ENCODE measurements around the gene CAMTA1. TPM values are rescaled to one million over a fixed set of nuclear protein-coding genes. Genes with fewer than 3 reads are reported as not detected.

The CAMTA1 gene
- total RNA-seq, 1 experiment from 2014 or later: 82.2 TPM

DNA sequence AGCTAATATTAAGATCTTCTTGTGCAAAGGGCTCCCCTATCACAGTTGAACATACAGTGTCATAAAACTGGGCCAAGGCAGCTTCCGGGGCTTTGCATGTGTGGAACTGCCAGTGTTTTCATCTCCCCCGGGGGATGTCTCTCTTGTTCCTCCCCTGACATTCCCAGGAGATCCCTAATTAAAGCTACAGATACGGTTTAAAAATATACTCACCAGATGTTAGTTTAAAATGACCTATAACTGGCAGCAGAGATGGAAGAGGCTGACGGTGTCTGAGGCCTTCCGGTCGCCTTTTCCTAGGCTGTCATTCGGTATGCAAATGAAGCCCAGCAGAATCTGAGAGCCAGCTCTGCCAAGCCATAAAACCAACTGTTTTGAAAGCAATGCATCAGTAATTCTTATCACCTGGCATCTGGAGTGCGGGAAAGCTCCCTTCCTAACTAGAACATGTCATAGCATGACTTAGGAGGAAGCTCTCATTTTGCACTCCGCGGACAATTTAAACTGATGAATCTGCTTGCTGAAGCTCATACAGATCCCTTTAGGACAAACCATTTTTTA is 549.3 kb downstream of the CAMTA1 start:
- DNase-seq (ENCODE audit: low read depth, low spot score): no peak
- H3K27ac ChIP-seq (ENCODE audit: low read length): no peak overlapping the region
- no peak for ATAC-seq
- no peaks in the 10 kb centered on the region for H3K36me3 ChIP-seq (ENCODE audit: control insufficient read depth, insufficient read depth, low read length)
- intact Hi-C loops (cut with micrococcal nuclease; ENCODE audit: unreplicated experiment) (no loop called here), in situ Hi-C loops (cut with HindIII; ENCODE audit: low pct_unique_long_range_greater_than_20kb, low sequenced_read_pairs) (no loop called here)
- POLR2A ChIA-PET: no interaction called here
- H3K4me3 ChIP-seq (ENCODE audit: low read depth in 2 of 2, low read length in 2 of 2): no peak overlapping the region
- CTCF ChIA-PET: interaction anchor here (0.5 kb wide), 1 partner anchor 938 kb away, joined by 3 read pairs; no protein-coding TSS in a partner anchor
- no peaks in the 10 kb centered on the region for H3K9me3 ChIP-seq (ENCODE audit: control insufficient read depth, insufficient read depth, low read depth, low read length)
- TF ChIP-seq, protein P1, sequence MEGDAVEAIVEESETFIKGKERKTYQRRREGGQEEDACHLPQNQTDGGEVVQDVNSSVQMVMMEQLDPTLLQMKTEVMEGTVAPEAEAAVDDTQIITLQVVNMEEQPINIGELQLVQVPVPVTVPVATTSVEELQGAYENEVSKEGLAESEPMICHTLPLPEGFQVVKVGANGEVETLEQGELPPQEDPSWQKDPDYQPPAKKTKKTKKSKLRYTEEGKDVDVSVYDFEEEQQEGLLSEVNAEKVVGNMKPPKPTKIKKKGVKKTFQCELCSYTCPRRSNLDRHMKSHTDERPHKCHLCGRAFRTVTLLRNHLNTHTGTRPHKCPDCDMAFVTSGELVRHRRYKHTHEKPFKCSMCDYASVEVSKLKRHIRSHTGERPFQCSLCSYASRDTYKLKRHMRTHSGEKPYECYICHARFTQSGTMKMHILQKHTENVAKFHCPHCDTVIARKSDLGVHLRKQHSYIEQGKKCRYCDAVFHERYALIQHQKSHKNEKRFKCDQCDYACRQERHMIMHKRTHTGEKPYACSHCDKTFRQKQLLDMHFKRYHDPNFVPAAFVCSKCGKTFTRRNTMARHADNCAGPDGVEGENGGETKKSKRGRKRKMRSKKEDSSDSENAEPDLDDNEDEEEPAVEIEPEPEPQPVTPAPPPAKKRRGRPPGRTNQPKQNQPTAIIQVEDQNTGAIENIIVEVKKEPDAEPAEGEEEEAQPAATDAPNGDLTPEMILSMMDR (IDR thresholded peaks at IDR 0.05): no peak
- TF ChIP-seq POLR2AphosphoS5 (IDR thresholded peaks at IDR 0.05; ENCODE audit: low read depth, low read length) (no peak), SIN3A (IDR thresholded peaks at IDR 0.05; ENCODE audit: borderline replicate concordance, insufficient read depth, low read depth, low read length) (no peak), TCF7L2 (IDR thresholded peaks at IDR 0.05; ENCODE audit: low read depth, low read length) (no peak)
- TF ChIP-seq, protein P2, sequence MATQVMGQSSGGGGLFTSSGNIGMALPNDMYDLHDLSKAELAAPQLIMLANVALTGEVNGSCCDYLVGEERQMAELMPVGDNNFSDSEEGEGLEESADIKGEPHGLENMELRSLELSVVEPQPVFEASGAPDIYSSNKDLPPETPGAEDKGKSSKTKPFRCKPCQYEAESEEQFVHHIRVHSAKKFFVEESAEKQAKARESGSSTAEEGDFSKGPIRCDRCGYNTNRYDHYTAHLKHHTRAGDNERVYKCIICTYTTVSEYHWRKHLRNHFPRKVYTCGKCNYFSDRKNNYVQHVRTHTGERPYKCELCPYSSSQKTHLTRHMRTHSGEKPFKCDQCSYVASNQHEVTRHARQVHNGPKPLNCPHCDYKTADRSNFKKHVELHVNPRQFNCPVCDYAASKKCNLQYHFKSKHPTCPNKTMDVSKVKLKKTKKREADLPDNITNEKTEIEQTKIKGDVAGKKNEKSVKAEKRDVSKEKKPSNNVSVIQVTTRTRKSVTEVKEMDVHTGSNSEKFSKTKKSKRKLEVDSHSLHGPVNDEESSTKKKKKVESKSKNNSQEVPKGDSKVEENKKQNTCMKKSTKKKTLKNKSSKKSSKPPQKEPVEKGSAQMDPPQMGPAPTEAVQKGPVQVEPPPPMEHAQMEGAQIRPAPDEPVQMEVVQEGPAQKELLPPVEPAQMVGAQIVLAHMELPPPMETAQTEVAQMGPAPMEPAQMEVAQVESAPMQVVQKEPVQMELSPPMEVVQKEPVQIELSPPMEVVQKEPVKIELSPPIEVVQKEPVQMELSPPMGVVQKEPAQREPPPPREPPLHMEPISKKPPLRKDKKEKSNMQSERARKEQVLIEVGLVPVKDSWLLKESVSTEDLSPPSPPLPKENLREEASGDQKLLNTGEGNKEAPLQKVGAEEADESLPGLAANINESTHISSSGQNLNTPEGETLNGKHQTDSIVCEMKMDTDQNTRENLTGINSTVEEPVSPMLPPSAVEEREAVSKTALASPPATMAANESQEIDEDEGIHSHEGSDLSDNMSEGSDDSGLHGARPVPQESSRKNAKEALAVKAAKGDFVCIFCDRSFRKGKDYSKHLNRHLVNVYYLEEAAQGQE (IDR thresholded peaks at IDR 0.05; ENCODE audit: insufficient read depth in 1 of 2, low read depth in 2 of 2, low read length in 1 of 2): no peak
- no peaks in the 10 kb centered on the region for H3K4me1 ChIP-seq (ENCODE audit: control insufficient read depth, insufficient read depth, low read length)
- H3K27me3 ChIP-seq (ENCODE audit: control insufficient read depth, insufficient read depth, low read length): no peaks in the 10 kb centered on the region
- BruUV-seq (replicated peaks): no TSS peak

DNA sequence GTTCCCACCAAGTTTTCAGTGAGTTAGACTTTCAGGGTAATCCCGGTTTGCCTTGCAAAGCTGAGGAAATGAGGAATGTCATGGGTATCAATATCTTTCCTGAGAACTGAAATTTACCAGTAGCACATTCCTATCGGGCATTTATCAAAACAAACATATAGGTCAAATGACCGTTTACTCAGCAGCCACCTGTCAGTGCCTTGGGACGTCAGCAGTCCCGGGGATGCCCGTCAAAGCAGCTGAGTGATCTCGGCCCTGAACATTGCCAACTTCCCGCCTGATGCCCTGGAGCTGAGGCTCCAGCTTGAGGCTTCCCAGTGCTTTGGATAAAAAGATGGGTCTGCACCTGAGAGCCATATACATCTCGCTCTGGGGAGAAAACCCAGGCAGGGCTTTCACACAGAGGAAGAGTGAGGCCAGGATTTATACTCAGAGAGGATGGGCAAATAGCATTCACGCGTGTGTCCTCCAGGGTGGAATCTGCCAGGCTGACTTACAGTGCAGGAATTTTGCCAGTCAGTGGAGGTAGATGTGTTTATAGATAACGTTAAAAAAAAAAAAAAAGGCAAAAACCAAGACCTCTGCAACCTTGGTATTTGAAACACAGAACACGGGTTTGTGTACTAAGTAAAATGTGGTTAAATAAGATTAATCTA is 550.1 kb downstream of the CAMTA1 start:
- intact Hi-C loops (cut with micrococcal nuclease; ENCODE audit: unreplicated experiment): no loop called here
- ChIA-PET POLR2A (no interaction called here), CTCF (no interaction called here)
- Histone ChIP-seq H3K27ac (ENCODE audit: low read length) (no peak overlapping the region), H3K4me1 (ENCODE audit: control insufficient read depth, insufficient read depth, low read length) (no peaks in the 10 kb centered on the region), H3K36me3 (ENCODE audit: control insufficient read depth, insufficient read depth, low read length) (no peaks in the 10 kb centered on the region), H3K27me3 (ENCODE audit: control insufficient read depth, insufficient read depth, low read length) (no peaks in the 10 kb centered on the region), H3K9me3 (ENCODE audit: control insufficient read depth, insufficient read depth, low read depth, low read length) (no peaks in the 10 kb centered on the region), H3K4me3 (ENCODE audit: low read depth in 2 of 2, low read length in 2 of 2) (no peak overlapping the region)
- ATAC-seq (no peak), DNase-seq (ENCODE audit: low read depth, low spot score) (no peak)
- TF ChIP-seq TCF7L2 (IDR thresholded peaks at IDR 0.05; ENCODE audit: low read depth, low read length) (no peak), POLR2AphosphoS5 (IDR thresholded peaks at IDR 0.05; ENCODE audit: low read depth, low read length) (no peak), SIN3A (IDR thresholded peaks at IDR 0.05; ENCODE audit: borderline replicate concordance, insufficient read depth, low read depth, low read length) (no peak)
- TF ChIP-seq, protein P2 (IDR thresholded peaks at IDR 0.05; ENCODE audit: insufficient read depth in 1 of 2, low read depth in 2 of 2, low read length in 1 of 2): no peak
- TF ChIP-seq, protein P1 (IDR thresholded peaks at IDR 0.05): no peak
- BruUV-seq (replicated peaks): no TSS peak
- in situ Hi-C loops (cut with HindIII; ENCODE audit: low pct_unique_long_range_greater_than_20kb, low sequenced_read_pairs): no loop called here
